AG09319 (cell line): Measurements from ENCODE around the gene RASGRF1.

Experiments
- DNase-seq: peaks from one replicate; pipeline ENCODE4 v3.0.0-alpha.2; 2010; ENCODE audit warnings: low read depth; ENCODE audit errors: extremely low read depth
- CTCF ChIP-seq: IDR thresholded peaks from 2 replicates; pipeline ENCODE4 v1.5.1; 2011; ENCODE audit warnings: low read depth, mild to moderate bottlenecking, inconsistent platforms, low read length, moderate library complexity

RASGRF1 gene

GRCh38 chr15:79067072-79067833, 23.3 kb downstream of the RASGRF1 start:
- DNase-seq: no peak
- no peak for TF ChIP-seq CTCF

GRCh38 chr15:79066391-79067071, 24.0 kb downstream of the RASGRF1 start:
- DNase-seq: no peak
- TF ChIP-seq CTCF: no peak

- no peak for DNase-seq
- TF ChIP-seq CTCF: no peak
Observed at GRCh38 chr15:79065706-79066376, 24.7 kb downstream of the RASGRF1 start.

- TF ChIP-seq CTCF: no peak
- no peak for DNase-seq
Observed at GRCh38 chr15:79065361-79065705, 25.2 kb downstream of the RASGRF1 start.

GRCh38 chr15:79064496-79064895, 26.1 kb downstream of the RASGRF1 start:
- no peak for TF ChIP-seq CTCF
- no peak for DNase-seq

GRCh38 chr15:79060175-79060574, 30.4 kb downstream of the RASGRF1 start:
- TF ChIP-seq CTCF: no peak
- no peak for DNase-seq

- no peak for DNase-seq
- TF ChIP-seq CTCF: no peak
Observed at GRCh38 chr15:79059081-79059572, 31.5 kb downstream of the RASGRF1 start.
